ENCODE results near the gene FNDC3B.
"Not testable (repeated sequence)": the region's sequence is repeated elsewhere in the genome, so short reads cannot be mapped to it uniquely, and the experiment has no call there.

FNDC3B gene

DNA sequence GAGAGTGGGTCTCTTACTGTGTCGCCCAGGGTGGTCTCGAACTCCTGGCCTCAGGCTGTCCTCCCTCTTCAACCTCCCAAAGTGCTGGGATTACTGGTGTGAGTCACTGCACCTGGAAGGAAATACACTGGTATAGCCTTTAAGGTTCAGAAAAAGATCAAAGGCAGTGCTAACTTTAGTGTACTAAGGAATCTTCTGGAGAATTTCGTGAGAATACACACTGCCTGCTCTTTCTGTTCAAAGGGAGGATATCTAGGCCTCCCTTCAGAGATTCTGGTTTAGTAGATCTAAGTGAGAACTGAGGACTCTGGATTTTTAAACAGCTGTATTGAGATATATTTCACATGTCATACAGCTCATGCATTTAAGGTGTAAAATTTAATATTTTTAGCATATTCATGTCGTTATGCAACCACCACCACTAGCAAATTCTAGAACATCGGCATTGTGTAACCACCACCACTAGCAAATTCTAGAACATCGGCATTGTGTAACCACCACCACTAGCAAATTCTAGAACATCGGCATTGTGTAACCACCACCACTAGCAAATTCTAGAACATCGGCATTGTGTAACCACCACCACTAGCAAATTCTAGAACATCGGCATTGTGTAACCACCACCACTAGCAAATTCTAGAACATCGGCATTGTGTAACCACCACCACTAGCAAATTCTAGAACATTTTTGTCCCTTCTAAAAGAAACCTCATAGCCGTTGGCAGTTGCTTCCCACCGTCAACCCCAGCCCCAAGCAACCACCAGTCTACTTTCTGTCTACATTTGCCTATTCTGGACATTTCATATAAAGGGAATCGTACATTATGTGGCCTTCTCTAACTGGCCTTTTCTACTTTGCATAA, 54.4 kb downstream of the FNDC3B start:
- DNase-seq (ENCODE audit: low read depth): not testable (repeated sequence)

DNA sequence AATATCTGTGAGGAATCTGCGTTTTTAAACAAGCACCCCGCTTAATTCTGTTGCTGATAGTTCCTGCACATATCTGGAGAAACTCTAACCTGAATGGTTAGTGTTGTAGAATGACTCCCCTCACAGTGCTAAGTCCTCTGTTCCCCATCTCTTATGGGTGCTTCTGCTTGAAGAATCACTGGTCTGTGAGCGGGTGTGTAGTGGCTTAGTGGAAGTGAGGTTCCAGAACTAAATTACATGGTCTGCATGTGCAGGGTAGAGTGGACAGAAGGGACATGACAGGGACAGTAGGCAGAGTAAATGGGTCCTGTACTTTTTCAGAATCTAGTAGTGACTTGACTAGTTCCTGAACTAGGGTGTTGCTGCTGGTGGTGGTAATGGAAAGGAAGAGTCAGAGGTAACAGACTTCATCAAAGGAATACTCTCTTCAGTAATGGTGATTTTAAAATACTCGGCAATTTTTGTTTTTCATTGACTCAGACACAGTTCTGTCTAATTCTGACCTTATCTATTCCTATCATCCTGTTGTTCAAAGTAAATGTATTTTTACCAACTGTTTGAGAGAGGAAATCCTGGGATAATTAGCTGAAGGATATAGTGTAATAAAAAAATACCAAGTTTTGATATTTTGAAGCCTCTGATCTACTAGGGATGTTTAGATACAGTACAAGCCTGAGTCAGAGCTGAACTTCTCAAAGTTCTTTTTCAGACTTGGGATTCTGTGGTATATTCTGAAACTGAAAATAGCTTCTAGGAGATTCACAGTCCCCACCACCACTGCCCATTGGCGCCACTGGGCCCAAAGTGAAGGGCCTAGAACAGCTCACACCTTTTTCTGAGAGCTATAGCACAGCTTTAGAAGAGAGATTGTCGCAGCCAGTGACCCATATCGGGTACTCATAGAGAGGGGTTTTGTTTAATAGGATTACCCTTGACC, 55.5 kb downstream of the FNDC3B start:
- no peak for DNase-seq (ENCODE audit: low read depth)

DNA sequence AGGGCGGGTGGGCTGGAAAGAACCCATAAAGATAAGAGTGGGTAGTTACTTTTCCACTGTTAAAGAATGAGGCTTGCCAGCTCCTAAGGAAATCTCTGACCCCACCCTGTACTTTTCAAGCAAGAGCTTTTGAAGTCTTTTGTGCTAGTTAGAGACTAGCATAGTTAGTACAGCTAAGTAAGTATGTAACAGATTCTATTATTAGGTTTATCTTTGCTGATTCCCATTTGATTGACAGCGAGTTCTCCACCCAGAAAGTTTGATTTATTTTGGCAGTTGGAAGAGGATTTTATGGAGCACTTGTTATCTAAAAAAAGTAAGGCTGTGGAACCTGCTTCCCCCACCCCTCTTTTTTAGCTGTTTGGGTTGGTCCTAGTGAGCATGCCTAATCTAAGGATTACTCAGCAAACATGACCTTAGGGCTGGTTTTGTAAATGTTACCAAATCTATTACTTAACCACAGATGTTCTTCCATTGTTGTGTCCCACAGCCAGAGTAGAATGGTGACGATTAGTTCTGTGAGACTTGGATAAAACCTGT, 57.6 kb downstream of the FNDC3B start:
- no peak for DNase-seq (ENCODE audit: low read depth)

DNA sequence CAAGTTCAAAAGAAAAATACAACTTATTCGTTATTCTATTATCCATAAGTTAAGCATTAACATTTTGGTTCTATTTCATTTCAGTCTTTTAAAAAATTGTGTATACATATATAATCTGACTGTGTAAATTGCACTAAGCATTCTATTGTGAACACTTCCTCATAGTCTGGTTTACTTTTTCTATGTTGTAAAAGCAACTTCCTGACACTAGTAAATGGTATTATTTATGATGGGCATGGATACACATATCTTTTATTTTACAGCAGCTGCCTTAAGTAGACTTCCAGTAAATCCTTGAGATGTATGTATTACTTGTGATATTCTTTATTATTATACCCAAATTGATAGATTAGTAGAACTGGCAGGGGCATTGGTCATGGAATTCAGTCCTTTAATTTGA, 58.2 kb downstream of the FNDC3B start:
- DNase-seq (ENCODE audit: low read depth): no peak

DNA sequence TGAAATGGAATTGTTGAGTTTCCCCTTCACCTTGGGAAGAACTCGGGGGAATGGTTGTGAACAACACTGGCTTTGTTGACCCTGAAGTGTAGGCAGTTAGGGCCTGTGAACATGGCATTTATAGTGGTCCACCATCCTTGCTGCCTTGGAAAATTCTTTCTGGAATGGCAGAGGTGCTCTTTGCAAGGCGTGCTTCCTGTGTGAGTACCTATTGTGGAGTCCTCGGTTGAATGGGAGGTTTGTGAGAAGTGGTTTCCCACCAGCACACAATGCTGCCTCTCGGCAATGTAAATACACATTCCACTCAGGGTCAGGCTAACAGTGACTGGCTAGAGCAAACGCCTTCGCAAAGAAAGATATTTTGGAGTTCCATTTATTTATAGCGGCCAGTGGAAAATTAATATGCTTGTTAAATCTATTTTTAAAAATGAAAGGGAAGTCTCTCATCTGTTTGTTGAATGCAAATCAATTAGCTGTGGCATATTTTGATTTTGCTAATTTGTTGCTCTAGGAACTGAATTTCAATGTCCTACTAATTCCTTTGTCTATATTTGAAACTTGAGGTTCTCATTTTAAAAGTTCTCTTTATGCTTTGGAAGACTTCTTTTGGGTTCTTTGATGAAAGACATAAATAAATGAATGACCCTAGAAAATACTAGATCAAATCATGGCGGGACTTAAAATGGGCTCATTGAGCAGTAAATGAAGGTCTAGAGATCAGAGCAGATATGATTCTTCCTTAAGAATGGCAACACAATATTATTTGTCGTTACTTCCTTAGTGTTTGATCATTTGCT, 59.5 kb downstream of the FNDC3B start:
- DNase-seq (ENCODE audit: low read depth): no peak

DNA sequence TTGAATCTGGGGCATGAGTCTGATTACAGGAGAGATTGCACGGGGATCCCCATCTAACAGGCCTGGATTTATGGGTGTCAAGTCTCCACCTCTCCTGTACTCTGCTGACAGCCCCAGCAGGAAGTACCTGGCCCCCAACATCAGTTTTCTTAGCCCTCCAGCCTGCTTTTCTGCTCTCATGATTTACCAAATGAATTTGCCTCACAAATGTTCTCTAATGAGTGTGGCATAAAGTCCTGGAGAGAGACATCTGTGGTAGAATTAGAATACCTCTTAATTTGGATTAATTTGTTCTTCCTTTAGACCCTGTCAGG, 60.1 kb downstream of the FNDC3B start:
- DNase-seq (ENCODE audit: low read depth): no peak

DNA sequence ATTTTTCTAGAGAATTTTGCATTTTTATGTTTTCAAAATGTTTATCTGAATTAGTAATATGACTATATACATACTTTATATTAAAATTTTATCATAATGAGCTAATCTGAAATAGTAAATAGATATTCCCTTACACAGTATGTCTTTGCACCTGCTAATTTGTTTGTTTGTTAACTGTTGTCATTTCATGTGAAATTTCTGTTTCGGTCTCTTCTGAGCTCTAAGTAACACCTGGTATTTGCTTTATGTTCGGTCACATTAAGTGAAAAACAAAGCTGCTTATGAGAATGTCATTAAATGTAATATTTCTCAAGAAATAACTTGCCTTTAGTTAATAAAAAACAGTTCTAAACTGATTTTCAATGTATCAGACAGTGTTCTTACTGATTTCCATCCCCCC, 61.1 kb downstream of the FNDC3B start:
- DNase-seq (ENCODE audit: low read depth): no peak

DNA sequence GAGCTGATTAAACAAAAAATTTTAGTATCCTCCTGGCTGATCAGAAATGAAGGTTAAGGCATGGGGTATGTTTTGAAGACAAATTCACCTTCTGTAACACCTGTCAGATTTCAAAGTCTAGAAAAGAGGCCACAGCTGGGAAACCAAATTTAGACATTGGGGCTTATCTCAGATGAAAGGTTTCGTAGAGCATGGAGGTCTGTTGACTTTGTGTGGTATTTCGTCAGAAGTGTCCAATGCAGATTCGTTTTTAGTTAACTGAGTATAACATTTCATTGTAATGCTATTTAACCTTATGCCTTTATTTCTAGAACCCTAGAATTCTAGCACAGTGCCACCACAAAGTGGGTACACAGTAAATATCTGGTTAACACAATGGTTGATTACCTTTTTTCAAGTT, 61.7 kb downstream of the FNDC3B start:
- DNase-seq (ENCODE audit: low read depth): no peak

DNA sequence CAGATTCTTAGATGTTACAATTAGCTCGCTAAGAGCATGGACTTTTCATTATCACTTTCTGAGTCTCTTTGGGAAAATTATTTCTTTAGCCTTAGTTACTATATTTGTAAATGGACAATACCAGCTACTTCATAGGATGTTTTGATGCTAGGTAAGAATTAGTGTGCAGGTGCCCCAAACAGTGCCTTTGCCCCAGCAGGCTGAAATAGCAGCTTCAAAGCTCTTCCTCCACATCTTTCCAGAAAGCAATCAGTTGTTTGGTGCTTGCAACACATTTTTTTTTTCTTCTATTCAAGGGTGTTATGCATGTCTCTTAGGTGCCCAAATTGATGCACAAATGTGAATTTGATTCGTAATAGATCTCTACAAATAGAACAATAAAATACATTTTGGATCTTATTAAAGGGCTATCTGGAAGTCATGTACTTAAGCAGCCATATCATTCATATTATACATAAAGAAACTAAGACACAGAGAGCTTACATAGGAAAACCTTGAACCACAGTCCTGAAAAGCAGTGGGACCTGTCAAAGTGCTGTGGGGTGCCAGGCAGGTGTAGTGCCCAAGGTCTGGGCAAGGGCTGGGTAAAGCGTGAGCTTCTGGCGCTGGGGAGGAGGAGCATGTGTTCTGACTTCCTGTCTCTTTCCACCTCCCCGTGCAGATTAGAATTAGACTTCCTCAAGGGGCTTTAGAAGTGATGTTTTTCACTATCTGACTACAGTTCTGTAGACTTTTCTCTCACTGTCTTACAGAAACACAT, 62.9 kb downstream of the FNDC3B start:
- DNase-seq (ENCODE audit: low read depth): peak; percentile 3

DNA sequence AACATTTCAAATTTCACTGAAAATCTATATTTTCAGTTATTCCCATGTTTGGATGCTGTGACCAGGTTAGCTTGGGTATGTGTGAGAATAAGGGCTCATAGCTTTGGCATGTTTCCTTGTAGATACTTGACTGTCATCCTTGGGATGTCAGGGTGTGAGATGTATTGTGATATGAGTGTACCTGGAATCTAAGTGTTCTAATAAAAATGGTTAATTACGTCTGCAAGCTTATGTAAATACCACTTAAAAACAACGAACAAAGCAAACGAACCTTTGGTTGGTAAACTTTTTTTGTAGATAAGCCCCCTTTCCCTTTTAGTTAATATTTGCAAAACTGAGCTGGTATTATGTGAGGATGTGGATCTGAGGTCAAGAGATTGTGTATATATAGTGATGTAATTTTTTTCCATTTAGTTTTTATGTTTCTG, 63.5 kb downstream of the FNDC3B start:
- DNase-seq (ENCODE audit: low read depth): no peak

DNA sequence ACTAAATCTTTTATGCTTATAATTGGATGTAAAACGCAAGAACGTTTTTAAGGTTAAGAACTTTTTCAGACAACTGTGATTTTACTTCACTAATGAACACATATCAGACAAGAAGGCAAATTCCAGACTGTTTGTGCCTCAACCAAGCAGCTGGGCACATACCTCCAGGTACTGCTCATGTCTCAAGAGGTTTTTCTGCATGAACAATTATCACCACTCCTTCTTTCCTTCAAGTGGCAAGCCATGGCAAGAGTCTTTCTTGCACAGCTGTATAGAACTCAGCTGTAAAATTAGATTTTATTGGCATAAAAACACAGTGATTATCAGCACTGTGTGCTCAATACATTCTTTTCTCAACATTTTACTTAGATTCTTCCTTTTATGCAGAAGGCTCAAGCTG, 64.3 kb downstream of the FNDC3B start:
- no peak for DNase-seq (ENCODE audit: low read depth)

DNA sequence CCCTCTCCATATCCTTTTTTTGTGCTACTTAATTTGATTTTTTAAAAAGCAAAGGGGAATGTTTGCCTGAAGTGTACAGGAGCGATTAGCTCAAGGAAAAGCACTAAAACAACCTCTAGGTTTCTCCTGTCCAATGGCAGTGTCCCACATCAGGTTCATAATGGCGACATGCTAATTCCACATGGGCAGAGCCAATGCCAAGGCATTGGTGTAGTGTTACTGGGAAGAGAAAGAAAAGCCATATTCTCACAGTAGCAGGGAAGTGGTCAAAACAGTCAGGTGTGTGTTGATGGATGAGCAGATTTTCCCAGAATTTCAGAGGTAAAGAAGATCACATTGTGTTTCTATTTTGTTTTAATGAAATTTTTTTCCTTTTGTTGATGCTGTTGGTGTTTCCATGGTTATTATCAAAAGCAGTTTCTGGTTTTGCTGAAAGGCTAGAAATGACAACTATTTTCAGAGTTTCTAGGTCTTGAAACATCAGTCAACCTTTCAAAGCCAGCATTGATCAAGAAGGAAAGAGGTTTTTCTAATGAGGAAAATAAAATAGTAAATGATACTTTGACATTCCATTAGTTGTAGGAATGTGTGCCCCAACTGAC, 65.2 kb downstream of the FNDC3B start:
- DNase-seq (ENCODE audit: low read depth): no peak

DNA sequence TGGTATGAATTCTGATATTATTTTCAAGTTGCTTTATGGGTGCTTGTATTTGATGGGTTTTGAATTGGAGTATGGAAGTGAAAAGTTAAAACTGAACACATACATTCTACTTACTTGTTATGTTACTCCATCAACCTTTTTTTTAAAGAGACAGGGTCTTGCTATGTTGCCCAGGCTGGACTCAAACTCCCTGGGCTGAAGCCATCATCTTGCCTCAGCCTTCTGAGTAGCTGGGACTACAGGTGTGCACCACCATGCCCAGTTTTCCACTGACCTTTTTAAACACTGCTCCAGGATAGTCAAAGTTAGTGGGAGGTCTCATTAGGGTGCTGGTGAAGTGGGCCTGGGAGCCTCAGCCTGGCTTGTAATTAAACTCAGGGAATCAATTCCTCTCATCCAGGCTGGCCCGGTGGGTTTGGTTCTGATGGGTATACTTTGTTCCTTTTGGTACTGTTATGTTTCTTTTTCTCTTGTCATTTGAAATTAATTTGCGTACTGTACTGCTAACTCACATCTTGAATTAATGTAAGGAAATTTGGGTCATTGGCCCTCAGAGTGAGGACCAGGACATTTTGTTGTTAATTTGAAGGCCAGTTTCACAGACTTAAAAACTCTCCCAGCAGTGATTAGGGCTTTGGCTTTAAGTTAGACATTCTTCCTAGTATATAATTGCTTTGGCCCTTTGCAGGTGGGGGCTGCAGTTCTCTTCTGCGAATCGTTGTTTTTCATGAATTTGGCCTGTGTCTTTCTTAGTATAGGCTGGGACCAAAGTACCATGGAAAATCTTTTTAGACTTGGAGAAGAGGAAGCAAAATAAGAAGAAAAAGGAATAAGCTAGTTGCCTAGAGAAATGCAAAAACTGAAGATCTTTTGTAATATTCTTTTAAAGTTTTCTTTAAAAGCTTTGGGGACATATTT, 66.9 kb downstream of the FNDC3B start:
- DNase-seq (ENCODE audit: low read depth): no peak

DNA sequence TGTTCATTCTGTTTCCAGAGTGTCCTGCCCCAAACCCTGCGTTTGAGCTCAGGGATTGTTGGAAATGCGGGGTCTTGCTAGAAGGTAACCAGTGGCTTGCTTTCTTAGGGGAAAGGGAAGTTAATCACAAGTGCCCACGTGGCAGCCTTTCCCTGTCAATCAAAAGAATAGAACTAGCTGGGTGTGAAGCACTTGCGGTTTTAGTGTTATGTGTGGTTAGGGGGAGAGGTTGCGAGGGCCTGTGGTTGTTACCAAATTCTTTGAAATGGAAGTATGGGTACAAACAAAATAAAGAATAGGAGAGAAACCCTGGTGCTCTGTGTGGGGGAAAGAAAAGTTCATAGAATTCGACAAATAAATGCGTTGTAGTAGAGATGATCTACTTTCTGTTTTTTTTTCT, 67.6 kb downstream of the FNDC3B start:
- peak; percentile 42 for DNase-seq (ENCODE audit: low read depth)

DNA sequence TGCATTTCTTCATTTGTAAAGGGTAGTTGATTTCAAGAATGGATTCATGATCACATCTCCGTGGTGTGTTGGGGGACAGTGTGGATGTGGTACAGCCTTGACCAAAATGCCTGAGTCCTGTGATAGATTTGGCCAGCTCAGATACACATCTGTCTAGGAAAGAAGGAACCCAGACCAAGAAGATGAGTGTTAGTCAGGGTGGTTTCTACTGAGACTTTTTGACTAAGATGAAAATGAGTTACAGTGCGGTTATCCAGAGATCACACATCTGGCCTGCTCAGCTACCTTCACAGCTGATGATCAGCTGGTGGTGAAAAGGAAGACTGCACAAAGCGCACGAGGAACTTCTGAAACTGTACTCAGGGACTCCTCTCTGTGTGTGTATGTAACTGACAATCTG, 68.0 kb downstream of the FNDC3B start:
- peak; percentile 18 for DNase-seq (ENCODE audit: low read depth)

DNA sequence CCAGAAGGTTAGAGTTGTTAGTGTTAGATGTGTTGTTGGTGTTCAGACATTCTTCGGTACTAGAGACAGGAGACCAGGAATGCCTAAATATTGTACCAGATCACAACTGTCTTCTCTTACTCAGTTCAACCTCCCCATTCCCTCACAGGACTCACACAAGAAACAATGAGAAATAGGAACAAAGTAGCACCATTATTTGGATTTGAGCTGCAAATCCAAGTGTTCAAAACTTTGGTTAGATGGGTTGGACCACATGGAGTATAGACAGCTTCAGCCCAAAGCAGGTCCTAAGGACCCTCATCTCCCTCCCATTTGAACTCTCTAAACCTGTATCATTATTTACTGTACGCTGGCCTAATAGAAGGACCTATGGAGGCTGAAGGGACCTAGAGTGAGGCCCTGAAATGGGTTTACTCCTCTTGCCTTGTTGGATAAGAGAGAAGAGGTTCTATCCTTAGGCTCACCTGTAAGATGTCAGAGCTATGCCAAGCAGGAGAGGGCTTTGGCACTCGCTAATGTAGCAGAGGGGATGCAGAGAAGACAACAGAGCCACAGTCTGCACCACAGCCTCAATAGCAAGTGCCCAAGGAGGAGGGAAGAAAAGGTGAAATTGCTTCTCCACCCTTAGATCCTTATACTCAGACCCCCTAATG, 70.9 kb downstream of the FNDC3B start:
- no peak for DNase-seq (ENCODE audit: low read depth)

DNA sequence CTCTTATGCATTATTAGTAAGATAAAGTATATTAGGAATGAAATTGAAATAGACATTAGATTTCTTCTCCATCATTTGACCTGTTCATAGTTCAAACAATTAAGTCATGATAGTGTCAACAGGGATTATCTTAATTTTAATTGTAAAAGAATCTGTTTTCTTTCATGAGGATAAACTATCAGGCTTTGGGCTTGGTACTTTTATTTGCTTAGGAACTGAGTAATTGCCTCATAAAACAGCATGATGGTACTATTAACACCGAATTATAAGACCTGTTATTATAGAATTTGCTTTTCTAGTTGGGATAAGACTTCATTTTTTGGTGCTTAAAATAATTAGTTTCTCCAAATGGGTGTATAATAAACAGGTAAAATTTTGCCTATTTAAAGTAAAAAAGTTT, 71.8 kb downstream of the FNDC3B start:
- no peak for DNase-seq (ENCODE audit: low read depth)

DNA sequence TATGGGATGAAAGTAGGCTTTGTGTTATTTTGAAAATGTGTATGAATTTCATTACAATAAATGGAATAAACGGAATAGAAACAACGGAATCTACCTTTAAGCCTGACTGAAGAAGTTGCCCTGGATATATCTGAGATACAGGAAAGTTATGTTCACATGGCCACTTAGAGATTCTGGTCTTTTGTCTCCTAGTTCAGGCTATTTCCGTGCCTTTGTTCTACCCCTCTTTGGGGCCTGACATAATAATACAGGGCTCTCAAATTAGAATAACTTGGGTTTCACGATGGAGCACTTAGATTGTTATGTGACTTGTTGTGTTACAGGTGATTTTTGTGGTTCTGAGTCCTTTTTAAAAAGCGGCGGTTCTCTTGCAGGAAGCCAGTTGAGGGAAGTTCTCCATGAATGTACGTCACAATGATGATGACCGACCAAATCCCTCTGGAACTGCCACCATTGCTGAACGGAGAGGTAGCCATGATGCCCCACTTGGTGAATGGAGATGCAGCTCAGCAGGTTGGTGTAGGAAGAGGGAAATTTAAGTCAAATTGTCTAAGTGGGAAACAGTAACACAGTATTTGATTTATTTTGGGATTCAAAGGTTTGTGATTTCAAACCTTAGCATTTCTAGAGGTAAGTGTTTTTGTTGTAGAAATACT, 72.8 kb downstream of the FNDC3B start:
- DNase-seq (ENCODE audit: low read depth): no peak

DNA sequence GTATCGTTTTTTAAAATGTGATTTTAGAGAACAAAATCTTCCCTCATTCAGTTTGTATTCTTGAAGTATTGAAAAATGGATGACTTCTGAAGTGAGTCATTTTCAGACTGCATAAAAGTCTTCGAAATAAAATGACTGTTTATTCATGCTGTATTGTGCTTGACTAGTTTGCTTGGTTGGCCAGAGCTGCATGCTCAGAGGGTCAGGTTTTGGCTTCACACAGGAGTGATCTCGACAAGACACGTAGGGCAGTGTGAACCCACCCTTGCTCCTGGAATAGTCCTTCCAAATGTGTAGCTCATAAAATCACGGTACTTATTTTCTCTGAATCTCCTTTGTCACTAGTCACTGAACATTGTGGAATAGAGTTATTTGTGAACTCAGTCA, 73.3 kb downstream of the FNDC3B start:
- no peak for DNase-seq (ENCODE audit: low read depth)

Measured in activated gamma-delta T cell treated with anti-CD3 and anti-CD28 coated beads, Interleukin-2, amount 50 U/mL, for 16 hours (primary cell).